ENCODE results near the gene PALMD. TPM values are rescaled to one million over a fixed set of nuclear protein-coding genes. Genes with fewer than 3 reads are reported as not detected.

Gene PALMD
- total RNA-seq, 1 donor from 2014 or later: 123 TPM

- TF ChIP-seq CTCF (IDR thresholded peaks at IDR 0.05; ENCODE audit: borderline replicate concordance): no peak
- Histone ChIP-seq H3K9me3 (replicated peaks) (no peaks in the 10 kb centered on the region), H3K4me1 (peaks cover 39% of the 10 kb centered on the region), H3K27ac (replicated peaks) (peak overlapping the region; percentile 82), H3K4me3 (no peak overlapping the region), H3K27me3 (ENCODE audit: low read depth) (no peaks in the 10 kb centered on the region), H3K36me3 (no peaks in the 10 kb centered on the region)
- intact Hi-C loops (cut with micrococcal nuclease): no loop called here
- DNase-seq: no peak
Observed at GRCh38 chr1:99635664-99636063, 10.2 kb upstream of the PALMD start.

GRCh38 chr1:99636647-99637175, 9.2 kb upstream of the PALMD start:
- peak overlapping the region; percentile 82 for H3K27ac ChIP-seq (replicated peaks)
- no peaks in the 10 kb centered on the region for H3K27me3 ChIP-seq (ENCODE audit: low read depth)
- H3K4me1 ChIP-seq: peaks cover 39% of the 10 kb centered on the region
- no peak for DNase-seq
- H3K36me3 ChIP-seq: no peaks in the 10 kb centered on the region
- TF ChIP-seq CTCF (IDR thresholded peaks at IDR 0.05; ENCODE audit: borderline replicate concordance): no peak
- no peak overlapping the region for H3K4me3 ChIP-seq
- H3K9me3 ChIP-seq (replicated peaks): no peaks in the 10 kb centered on the region
- intact Hi-C loops (cut with micrococcal nuclease): no loop called here

- Histone ChIP-seq H3K9me3 (replicated peaks) (no peaks in the 10 kb centered on the region), H3K27ac (replicated peaks) (peak overlapping the region; percentile 82), H3K4me3 (no peak overlapping the region), H3K4me1 (peaks cover 44% of the 10 kb centered on the region), H3K27me3 (ENCODE audit: low read depth) (no peaks in the 10 kb centered on the region), H3K36me3 (no peaks in the 10 kb centered on the region)
- no peak for DNase-seq
- TF ChIP-seq CTCF (IDR thresholded peaks at IDR 0.05; ENCODE audit: borderline replicate concordance): no peak
- intact Hi-C loops (cut with micrococcal nuclease): no loop called here
Observed at GRCh38 chr1:99638853-99639252, 7.1 kb upstream of the PALMD start.

GRCh38 chr1:99639408-99639807, 6.5 kb upstream of the PALMD start:
- H3K27me3 ChIP-seq (ENCODE audit: low read depth): no peaks in the 10 kb centered on the region
- H3K36me3 ChIP-seq: no peaks in the 10 kb centered on the region
- H3K9me3 ChIP-seq (replicated peaks): no peaks in the 10 kb centered on the region
- DNase-seq: no peak
- H3K27ac ChIP-seq (replicated peaks): peak overlapping the region; percentile 82
- H3K4me1 ChIP-seq: peaks cover 50% of the 10 kb centered on the region
- no peak overlapping the region for H3K4me3 ChIP-seq
- TF ChIP-seq CTCF (IDR thresholded peaks at IDR 0.05; ENCODE audit: borderline replicate concordance): no peak
- intact Hi-C loops (cut with micrococcal nuclease): no loop called here

DNA sequence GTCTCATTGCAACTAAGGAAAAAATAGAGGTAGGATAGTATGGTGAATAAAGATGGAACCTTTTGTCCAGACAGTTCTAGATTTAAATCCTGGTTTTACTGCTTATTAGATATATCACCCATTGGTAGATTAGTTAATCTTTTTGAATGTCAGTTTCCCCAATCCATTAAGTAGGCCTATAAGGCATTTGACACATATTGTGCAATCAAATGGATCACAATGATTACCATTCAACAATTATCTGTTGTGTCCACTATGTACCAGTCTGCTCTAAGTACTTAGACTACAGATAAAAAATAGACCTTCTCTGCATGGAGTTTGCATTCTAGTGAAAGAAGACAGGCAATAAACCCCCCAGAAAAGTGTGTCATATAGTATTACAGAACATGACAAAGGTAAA, 6.0 kb upstream of the PALMD start:
- intact Hi-C loops (cut with micrococcal nuclease): loop anchor here (10.0 kb wide), 1 partner anchor 105 kb away; no protein-coding TSS in a partner anchor
- DNase-seq: no peak
- no peaks in the 10 kb centered on the region for H3K9me3 ChIP-seq (replicated peaks)
- no peaks in the 10 kb centered on the region for H3K27me3 ChIP-seq (ENCODE audit: low read depth)
- no peak for TF ChIP-seq CTCF (IDR thresholded peaks at IDR 0.05; ENCODE audit: borderline replicate concordance)
- H3K4me1 ChIP-seq: peaks cover 55% of the 10 kb centered on the region
- no peak overlapping the region for H3K4me3 ChIP-seq
- peak overlapping the region; percentile 82 for H3K27ac ChIP-seq (replicated peaks)
- H3K36me3 ChIP-seq: no peaks in the 10 kb centered on the region
